Measurements from ENCODE around the gene YY2. TPM values are rescaled to one million over a fixed set of nuclear protein-coding genes. Genes with fewer than 3 reads are reported as not detected.

Gene YY2
- polyA plus RNA-seq, 1 donor from 2014 or later: 2.4 TPM

GRCh38 chrX:21863241-21863640, 7.5 kb downstream of the YY2 start:
- Histone ChIP-seq H3K4me3 (ENCODE audit: low read length) (no peak overlapping the region), H3K9me2 (ENCODE audit: insufficient read depth, low read length) (no peaks in the 10 kb centered on the region), H4K20me1 (ENCODE audit: insufficient read depth) (no peaks in the 10 kb centered on the region), H3F3A (ENCODE audit: insufficient read depth, low read length, poor library complexity, severe bottlenecking) (no peaks in the 10 kb centered on the region), H3K4me2 (ENCODE audit: low read length) (no peak overlapping the region), H2AFZ (ENCODE audit: low read depth, low read length) (no peak overlapping the region), H3K27me3 (ENCODE audit: insufficient read depth, low read depth, low read length) (no peaks in the 10 kb centered on the region), H3K9ac (ENCODE audit: low read length) (no peak overlapping the region), H3K9me3 (ENCODE audit: low read length) (no peaks in the 10 kb centered on the region), H3K27ac (ENCODE audit: low read length) (no peak overlapping the region), H3K79me2 (replicated peaks; ENCODE audit: insufficient read depth, low read length) (no peaks in the 10 kb centered on the region), H3K36me3 (ENCODE audit: insufficient read depth, low read length) (no peaks in the 10 kb centered on the region)
- TF ChIP-seq POLR2AphosphoS5 (IDR thresholded peaks at IDR 0.05) (no peak), CTCF (IDR thresholded peaks at IDR 0.05; ENCODE audit: poor library complexity, severe bottlenecking) (no peak), EZH2 (IDR thresholded peaks at IDR 0.05; ENCODE audit: borderline replicate concordance, insufficient read depth, low read length, poor library complexity, severe bottlenecking) (no peak), TAF1 (IDR thresholded peaks at IDR 0.05; ENCODE audit: low read depth) (no peak), RAD21 (conservative IDR thresholded peaks at IDR 0.05) (no peak), EP300 (conservative IDR thresholded peaks at IDR 0.05; ENCODE audit: poor library complexity, severe bottlenecking) (no peak), SMC3 (conservative IDR thresholded peaks at IDR 0.05; ENCODE audit: poor library complexity) (no peak), MXI1 (conservative IDR thresholded peaks at IDR 0.05; ENCODE audit: poor library complexity, severe bottlenecking) (no peak)
- TF ChIP-seq, protein P1, sequence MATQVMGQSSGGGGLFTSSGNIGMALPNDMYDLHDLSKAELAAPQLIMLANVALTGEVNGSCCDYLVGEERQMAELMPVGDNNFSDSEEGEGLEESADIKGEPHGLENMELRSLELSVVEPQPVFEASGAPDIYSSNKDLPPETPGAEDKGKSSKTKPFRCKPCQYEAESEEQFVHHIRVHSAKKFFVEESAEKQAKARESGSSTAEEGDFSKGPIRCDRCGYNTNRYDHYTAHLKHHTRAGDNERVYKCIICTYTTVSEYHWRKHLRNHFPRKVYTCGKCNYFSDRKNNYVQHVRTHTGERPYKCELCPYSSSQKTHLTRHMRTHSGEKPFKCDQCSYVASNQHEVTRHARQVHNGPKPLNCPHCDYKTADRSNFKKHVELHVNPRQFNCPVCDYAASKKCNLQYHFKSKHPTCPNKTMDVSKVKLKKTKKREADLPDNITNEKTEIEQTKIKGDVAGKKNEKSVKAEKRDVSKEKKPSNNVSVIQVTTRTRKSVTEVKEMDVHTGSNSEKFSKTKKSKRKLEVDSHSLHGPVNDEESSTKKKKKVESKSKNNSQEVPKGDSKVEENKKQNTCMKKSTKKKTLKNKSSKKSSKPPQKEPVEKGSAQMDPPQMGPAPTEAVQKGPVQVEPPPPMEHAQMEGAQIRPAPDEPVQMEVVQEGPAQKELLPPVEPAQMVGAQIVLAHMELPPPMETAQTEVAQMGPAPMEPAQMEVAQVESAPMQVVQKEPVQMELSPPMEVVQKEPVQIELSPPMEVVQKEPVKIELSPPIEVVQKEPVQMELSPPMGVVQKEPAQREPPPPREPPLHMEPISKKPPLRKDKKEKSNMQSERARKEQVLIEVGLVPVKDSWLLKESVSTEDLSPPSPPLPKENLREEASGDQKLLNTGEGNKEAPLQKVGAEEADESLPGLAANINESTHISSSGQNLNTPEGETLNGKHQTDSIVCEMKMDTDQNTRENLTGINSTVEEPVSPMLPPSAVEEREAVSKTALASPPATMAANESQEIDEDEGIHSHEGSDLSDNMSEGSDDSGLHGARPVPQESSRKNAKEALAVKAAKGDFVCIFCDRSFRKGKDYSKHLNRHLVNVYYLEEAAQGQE (IDR thresholded peaks at IDR 0.05; ENCODE audit: borderline replicate concordance): no peak

GRCh38 chrX:21865436-21865835, 9.6 kb downstream of the YY2 start:
- no peak overlapping the region for H3K27ac ChIP-seq (ENCODE audit: low read length)
- H3K9me2 ChIP-seq (ENCODE audit: insufficient read depth, low read length): no peaks in the 10 kb centered on the region
- no peaks in the 10 kb centered on the region for H3K27me3 ChIP-seq (ENCODE audit: insufficient read depth, low read depth, low read length)
- H3K4me3 ChIP-seq (ENCODE audit: low read length): no peak overlapping the region
- H2AFZ ChIP-seq (ENCODE audit: low read depth, low read length): no peak overlapping the region
- TF ChIP-seq RAD21 (conservative IDR thresholded peaks at IDR 0.05) (no peak), CTCF (IDR thresholded peaks at IDR 0.05; ENCODE audit: poor library complexity, severe bottlenecking) (no peak)
- TF ChIP-seq, protein P1 (IDR thresholded peaks at IDR 0.05; ENCODE audit: borderline replicate concordance): no peak
- H3F3A ChIP-seq (ENCODE audit: insufficient read depth, low read length, poor library complexity, severe bottlenecking): no peaks in the 10 kb centered on the region
- no peaks in the 10 kb centered on the region for H3K9me3 ChIP-seq (ENCODE audit: low read length)
- H3K36me3 ChIP-seq (ENCODE audit: insufficient read depth, low read length): no peaks in the 10 kb centered on the region
- no peak overlapping the region for H3K4me2 ChIP-seq (ENCODE audit: low read length)
- no peaks in the 10 kb centered on the region for H3K79me2 ChIP-seq (replicated peaks; ENCODE audit: insufficient read depth, low read length)
- no peak overlapping the region for H3K9ac ChIP-seq (ENCODE audit: low read length)
- H4K20me1 ChIP-seq (ENCODE audit: insufficient read depth): no peaks in the 10 kb centered on the region
